Activated CD8-positive, alpha-beta memory T cell treated with anti-CD3 and anti-CD28 coated beads for 36 hours (primary cell): ENCODE measurements around the gene ZNF547. TPM values are rescaled to one million over a fixed set of nuclear protein-coding genes. Genes with fewer than 3 reads are reported as not detected.

Source experiments
- CTCF ChIA-PET: fragments of 350-600 bp; sonication (Branson Sonifier 250); formaldehyde crosslinking; loops from one replicate; lab custom pipeline; 2021; ENCODE audit warnings: antibody characterized with exemption; lab: Charles Lee
- POLR2A ChIA-PET: fragments of 350-600 bp; sonication (Branson Sonifier 250); formaldehyde crosslinking; loops from one replicate; lab custom pipeline; 2021; ENCODE audit warnings: antibody characterized with exemption; lab: Charles Lee
- total RNA-seq, 2 experiments: library from RNA; stranded (reverse); gene quantifications; one replicate each; pipeline ENCODE4 v1.2.3, GENCODE V29; 2021

Gene ZNF547
- total RNA-seq, 2 experiments from 2014 or later, result 1.9 to 2.7 TPM

- ChIA-PET CTCF (no interaction called here), POLR2A (no interaction called here)
Observed at GRCh38 chr19:57421037-57421436, 57.7 kb downstream of the ZNF547 start.

Other genes starting within 250 kb of the ZNF547 start
- gene USP29, start 243.6 kb upstream of the ZNF547 start, total RNA-seq, result not detected
- gene ZIM3, start 218.3 kb upstream of the ZNF547 start, total RNA-seq, result not detected
- not detected for gene DUXA, start 196.1 kb upstream of the ZNF547 start, total RNA-seq
- 10 to 100 TPM; 22.0 to 22.1 TPM for gene ZNF264, start 172.1 kb upstream of the ZNF547 start, total RNA-seq
- 1 to 10 TPM in 1 of 2 experiments, under 1 TPM in 1; 0.42 to 1.4 TPM for gene AURKC, start 132.5 kb upstream of the ZNF547 start, total RNA-seq
- 1 to 10 TPM; 8.8 to 9.5 TPM for gene ZNF805, start 122.9 kb upstream of the ZNF547 start, total RNA-seq
- 10 to 100 TPM; 46.1 to 50.9 TPM for gene ZNF460, start 83.1 kb upstream of the ZNF547 start, total RNA-seq
- 1 to 10 TPM; 7.2 to 7.3 TPM for gene ZNF543, start 43.1 kb upstream of the ZNF547 start, total RNA-seq
- 1 to 10 TPM; 8.9 to 9.7 TPM for gene ZNF304, start 12.3 kb upstream of the ZNF547 start, total RNA-seq
- gene TRAPPC2B, start within 50 bp of the ZNF547 start, total RNA-seq, result 1 to 10 TPM; 5.6 to 7.1 TPM
- gene ZNF548, start 26.3 kb downstream of the ZNF547 start, total RNA-seq, result 10 to 100 TPM; 11.8 to 13.9 TPM
- 10 to 100 TPM in 1 of 2 experiments, 1 to 10 TPM in 1; 9.9 to 10.9 TPM for gene ZNF17, start 47.6 kb downstream of the ZNF547 start, total RNA-seq
- 10 to 100 TPM; 27.5 to 28.6 TPM for gene ZNF749, start 71.8 kb downstream of the ZNF547 start, total RNA-seq
- under 1 TPM; 0.15 to 0.17 TPM for gene VN1R1, start 93.6 kb downstream of the ZNF547 start, total RNA-seq
- gene ZNF772, start 114.0 kb downstream of the ZNF547 start, total RNA-seq, result 1 to 10 TPM; 5.2 to 6.1 TPM
- gene ZNF419, start 124.2 kb downstream of the ZNF547 start, total RNA-seq, result 1 to 10 TPM; 7.3 to 7.5 TPM
- gene ZNF773, start 136.4 kb downstream of the ZNF547 start, total RNA-seq, result 1 to 10 TPM; 5.0 to 7.0 TPM
- 1 to 10 TPM; 4.4 TPM for gene ZNF549, start 163.8 kb downstream of the ZNF547 start, total RNA-seq
- 1 to 10 TPM; 8.8 to 10.0 TPM for gene ZNF550, start 196.3 kb downstream of the ZNF547 start, total RNA-seq
- 1 to 10 TPM; 3.4 to 4.0 TPM for gene ZNF416, start 215.4 kb downstream of the ZNF547 start, total RNA-seq
- gene ZIK1, start 220.6 kb downstream of the ZNF547 start, total RNA-seq, result 10 to 100 TPM in 1 of 2 experiments, 1 to 10 TPM in 1; 8.7 to 11.1 TPM
- gene ZNF530, start 236.3 kb downstream of the ZNF547 start, total RNA-seq, result 10 to 100 TPM; 10.2 to 10.8 TPM